HUDEP-2 (cell line): ENCODE results near the gene PRKCI.
"Not testable (repeated sequence)": the region's sequence is repeated elsewhere in the genome, so short reads cannot be mapped to it uniquely, and the experiment has no call there.

Source experiments
- DNase-seq, 76 experiments: peaks; one replicate each; lab custom pipeline; 2025; ENCODE audit not compliant: unreplicated experiment in 76 of 76; lab: John Stamatoyannopoulos, UW

PRKCI gene

DNA sequence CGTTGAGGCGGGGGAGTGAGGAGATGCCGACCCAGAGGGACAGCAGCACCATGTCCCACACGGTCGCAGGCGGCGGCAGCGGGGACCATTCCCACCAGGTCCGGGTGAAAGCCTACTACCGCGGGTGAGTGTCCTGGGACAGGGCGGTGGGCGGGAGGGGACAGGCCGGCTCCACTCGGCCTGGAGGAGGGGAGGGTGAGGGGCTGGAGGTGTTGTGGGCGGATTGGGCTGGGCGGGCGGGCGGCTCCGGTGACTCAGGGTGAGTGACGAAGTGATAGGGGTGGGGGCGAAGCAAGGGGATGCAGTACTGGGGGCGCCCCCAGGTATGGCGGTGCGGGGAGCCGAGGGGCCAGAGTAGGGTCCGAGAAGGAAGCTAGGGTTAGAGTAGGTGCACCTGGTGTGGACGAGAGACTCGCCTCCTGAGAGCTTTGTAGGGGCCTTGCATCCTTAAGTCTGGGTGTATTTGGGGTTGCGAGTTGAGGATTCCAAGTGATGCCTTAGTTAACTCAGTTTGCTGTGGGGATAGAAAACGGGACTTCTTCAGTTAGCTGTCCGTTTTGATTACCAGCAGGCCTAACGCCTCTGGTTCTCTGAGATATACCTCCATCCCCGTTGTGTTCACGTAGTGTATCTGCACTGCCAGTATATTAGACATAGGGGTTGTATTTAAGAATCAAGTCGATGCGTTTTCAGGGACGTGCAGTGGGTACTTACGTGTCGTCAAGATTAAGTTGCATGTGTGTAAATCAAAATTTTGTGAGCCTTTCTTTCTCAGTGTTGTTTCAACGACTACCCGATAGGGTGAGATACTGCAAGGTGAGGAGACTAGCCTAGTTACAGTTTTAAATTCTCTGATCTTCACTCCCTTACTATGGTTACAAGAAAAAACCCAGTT is 670 bp downstream of the PRKCI start:
- peak in 20 of 76 experiments; percentile 2 to 45 (median 16) for DNase-seq

DNA sequence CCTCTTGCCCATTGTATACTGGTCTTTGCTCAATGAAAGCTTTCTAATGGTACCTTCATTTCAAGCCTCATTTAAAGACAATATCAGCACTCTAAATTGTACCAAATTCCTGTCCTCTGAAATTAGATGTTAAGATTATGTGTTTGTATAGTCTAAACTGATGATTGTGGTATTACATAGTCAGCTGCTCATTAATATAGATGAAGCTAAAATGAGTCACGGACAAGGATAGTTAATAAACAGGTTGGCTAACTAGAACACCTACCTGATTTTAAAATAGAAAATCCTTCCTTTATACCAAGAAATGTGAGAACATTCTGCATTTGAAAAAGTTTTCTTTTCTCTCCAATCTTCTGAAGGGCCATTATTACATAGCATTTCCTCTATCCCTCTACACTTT is 2.9 kb downstream of the PRKCI start:
- no peak for DNase-seq

DNA sequence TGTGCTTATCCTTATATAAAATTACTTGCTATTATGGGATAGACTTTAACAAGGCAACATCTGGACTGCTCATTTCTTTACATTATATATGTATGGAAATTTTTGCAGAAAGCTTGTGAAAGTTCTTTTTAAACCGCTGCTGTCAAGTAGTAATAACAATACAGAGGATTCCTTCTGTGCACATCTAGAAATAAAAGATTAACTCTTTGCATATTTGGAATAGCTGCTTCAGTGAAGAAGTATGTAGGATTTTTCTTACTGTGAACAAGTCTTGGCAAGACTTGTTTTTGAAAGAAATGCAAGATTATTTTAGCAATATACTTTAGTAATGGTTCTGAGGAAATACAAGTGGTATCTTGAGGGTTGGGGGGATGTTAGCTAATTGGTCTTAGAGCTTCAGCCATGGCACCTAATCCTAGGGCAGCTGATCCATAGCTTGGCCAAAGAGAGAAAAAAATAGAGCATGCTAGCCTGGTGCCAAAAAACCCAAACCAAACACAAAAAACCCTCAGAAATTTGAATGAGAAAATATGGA is 4.3 kb downstream of the PRKCI start:
- no peak for DNase-seq

DNA sequence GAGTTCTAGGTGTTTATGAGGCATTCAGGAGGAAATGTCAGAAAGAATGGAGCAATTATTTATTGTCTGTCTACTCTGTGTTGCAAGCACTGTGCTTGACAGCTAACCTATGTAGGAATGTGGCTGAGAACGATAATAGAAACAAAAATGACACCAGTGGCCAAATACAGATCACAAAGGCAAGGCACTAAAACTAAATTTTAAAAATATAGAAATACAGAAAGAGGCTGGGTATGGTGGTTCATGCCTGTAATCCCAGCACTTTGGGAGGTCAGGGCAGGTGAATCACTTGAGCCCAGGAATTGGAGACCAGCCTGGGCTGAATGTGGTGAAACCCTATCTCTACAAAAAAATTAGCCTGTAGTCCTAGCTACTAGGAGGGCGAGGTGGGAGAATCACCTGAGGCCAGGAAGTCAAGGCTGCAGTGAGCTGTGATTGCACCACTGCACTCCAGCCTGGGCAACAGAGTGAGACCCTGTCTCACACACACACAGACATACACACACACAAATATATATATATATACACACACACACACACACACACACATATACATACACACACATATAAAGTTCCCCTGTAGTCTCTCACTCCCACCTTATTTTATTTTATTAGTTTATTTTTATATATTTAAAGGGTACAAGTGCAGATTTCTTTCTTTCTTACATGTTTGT is 6.0 kb downstream of the PRKCI start:
- DNase-seq: no peak

DNA sequence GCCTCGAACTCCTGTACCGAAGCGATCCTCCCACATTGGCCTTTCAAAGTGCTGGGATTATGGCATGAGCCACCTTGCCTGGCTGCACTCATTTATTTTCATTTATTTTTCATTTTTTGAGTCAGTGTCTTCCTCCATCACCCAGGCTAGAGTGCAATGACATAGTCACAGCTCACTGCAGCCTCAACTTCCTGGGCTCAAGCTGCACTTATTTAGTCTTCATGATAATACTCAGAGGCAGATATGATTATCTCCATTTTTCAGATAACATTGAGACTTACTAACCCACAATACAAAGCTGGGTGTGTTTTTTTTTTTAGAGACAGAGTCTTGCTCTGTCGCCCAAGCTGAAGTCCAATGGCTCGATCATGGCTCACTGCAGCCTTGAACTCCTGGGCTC is 10.0 kb downstream of the PRKCI start:
- DNase-seq: peak in 1 of 76 experiments; percentile 11

DNA sequence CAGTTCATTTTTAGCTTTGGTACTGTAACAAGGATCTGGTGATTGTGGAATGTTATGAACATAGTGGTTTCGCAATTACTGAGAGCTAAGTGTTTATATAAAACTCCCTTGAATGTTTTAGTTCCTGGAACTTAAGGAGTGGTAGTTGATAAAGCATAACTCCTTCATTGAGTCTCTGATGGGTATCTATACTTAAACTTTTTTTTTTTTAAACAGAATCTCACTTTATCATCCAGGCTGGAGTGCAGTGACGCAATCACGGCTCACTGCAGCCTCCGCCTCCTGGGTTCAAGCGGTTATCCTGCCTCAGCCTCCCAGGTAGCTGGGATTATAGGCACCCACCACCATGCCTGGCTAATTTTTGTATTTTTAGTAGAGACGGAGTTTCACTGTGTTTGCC is 11.3 kb downstream of the PRKCI start:
- DNase-seq: peak in 6 of 76 experiments; percentile 3 to 39 (median 16)

DNA sequence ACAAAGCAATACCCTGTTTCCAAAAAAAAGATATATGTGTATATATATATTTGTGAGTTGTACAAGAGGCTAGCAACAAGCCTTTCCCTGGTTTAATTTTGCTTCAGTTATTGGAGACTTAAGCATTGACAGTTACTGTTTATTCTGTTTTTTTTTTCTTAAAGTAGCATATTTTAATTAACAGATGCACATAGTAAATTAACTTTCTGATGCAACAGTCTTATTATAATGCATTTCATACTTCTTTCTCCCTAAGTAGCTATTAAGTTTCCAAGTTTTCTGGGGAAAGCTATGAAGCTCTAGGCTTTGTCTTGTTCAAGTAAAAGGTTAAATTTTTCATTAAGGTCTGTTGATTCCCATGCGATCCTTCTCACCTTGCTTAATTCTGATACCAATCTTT is 17.9 kb downstream of the PRKCI start:
- no peak for DNase-seq

DNA sequence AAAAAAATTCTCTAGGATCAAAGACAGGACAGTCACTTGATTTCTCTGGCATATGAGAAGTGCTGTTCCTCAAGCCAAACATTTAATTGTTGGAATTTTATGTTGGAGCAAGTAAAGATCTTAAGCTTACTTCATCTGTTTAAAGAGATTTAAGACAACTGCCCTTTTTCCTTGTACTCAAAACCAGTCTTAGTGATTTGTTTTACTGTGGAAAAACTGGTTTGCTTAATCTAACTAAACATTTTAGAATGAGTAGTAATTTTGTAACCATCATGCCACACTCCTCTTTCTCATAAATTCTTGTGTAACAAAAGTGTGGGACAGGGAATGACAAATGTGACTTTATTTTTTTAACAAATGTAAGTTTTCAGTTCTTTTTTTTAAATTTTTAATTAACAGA is 18.4 kb downstream of the PRKCI start:
- DNase-seq: no peak

DNA sequence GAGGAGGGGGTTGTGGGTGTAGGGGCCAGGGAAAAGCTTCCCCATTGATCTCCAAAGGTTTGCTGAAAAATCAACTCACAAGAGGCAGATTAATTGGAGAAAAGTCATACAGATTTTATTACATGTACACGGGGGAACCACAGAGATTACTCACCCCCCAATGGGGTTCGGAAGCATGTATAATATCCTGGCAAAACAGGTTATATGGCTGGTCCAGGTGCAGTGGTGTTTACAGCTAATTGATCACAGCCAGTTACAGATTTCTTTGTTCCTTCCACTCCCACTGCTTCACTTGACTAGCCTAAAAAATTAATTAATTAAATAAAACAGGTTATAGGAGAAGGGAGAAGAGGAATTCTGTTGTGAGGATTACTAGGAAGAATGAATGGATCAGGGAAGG is 22.4 kb downstream of the PRKCI start:
- DNase-seq: no peak

DNA sequence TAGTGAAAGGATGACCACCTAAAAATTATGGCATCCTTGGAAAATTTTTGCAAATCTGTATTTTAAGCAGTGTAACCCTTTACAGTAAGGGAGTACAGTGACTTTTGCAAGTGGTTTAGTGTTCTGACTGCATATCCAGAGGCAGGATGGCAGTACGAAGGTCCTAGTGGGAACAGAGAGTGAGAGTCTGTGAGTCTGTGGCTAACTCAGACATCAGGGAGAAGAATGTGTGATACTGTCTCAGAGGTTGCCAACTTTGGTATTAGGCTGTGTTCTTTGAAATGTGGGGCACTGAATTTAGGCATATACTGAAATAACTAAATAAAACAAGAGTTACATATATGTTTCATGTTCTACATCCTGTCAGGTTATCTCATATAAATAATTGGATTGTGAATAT is 25.7 kb downstream of the PRKCI start:
- DNase-seq: no peak

DNA sequence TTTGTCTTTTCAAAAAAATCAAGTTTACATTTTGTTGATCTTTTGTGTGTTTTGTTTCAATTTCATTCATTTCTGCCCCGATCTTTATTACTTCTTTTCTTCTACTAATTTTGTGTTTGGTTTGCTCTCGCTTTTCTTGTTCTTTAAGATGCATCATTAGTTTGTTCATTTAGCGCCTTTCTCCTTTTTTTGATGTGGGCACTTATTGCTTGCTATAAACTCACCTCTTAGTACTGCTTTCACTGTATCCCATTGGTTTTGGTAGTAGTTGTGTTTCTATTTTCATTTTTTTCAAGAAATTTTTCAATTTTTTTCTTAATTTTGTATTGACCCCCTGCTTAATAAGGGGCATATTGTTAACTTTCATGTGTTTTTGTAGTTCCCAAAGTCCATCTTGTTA is 34.4 kb downstream of the PRKCI start:
- no peak for DNase-seq

DNA sequence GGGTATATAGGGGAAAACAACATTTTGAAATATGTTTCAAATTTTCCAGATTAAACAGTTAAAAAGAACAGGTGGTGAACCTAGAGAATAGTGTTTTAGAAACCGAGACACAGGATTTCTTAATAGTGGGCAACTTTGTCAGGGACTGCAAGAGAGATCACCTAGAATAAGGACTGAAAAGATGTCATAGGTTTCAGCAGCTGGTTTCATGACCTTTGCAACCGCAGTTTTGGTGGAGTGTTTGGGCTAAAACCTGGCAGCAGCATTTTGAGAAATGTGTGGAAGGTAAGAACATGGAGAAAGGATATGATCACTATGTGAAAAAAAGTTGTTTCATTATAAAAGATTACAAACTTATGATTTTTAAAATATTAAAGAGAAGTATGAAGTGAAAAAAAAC is 34.9 kb downstream of the PRKCI start:
- no peak for DNase-seq

DNA sequence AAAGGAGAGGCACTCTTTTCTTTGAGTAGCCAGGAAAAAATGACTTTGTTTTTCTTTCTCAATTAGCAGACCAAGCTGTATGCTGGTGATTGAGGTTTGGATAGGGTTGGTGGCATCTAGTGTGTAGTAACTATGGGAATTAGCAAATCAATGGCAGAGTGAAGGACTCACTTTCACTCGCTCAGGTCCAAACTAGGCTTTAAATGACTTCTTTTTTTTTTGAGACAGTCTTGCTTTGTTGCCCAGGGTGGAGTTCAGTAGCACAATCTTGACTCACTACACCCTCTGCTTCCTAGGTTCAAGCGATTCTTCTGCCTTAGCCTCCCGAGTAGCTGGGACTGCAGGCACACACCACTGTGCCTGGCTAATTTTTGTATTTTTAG is 35.9 kb downstream of the PRKCI start:
- DNase-seq: no peak

DNA sequence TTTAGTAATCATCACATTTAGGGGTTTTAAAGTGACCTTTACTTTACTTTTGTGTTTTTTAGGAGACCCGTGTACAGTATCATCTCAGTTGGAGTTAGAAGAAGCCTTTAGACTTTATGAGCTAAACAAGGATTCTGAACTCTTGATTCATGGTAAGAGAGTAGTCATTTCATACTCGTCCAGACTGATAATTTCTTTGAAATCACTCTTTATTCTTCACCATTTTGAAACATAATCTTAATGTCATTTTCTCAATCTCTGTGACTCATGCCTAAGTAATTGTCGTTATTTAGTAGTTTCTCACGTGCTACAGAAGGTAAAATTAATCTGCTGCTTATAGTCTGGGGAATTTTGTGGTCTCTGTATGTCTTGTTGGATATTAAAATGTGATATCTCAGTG is 37.7 kb downstream of the PRKCI start:
- DNase-seq: no peak

DNA sequence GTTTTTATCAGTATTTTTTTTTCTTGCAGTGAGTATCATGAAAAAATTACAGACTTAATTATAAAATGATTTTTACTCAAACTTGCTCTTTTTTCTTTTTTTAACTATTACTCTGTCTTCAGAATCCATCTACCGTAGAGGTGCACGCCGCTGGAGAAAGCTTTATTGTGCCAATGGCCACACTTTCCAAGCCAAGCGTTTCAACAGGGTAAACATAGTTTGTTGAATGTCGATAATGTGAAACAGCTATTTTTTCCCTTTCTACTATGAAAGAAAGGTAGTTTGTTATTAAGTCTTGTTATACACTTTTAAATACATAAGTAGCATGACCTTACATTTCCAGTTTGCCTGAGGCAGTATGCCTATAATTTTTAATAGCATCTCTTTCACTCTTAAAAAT is 45.6 kb downstream of the PRKCI start:
- DNase-seq: no peak

DNA sequence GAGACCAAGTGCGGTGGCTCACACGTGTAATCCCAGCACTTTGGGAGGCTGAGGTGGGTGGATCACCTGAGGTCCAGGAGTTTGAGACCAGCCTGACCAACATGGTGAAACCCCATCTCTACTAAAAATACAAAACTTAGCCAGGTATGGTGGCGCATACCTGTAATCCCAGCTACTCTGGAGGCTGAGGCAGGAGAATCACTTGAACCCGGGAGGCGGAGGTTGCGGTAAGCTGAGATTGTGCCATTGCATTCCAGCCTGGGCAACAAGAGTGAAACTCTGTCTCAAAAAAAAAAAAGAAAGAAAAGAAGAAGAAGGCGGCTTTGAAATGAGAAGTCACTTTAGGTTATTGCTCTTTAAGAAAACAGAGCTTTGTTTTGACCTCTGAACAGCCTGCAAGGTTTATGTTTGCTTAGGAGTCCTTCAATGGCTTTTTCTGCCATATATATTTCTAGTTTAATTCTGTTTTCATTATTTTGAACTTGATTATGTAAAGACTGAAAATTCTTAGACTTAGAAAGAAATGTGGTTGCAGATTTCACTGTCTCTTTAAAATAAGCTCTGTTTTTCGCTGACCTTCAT is 47.5 kb downstream of the PRKCI start:
- not testable (repeated sequence) for DNase-seq

DNA sequence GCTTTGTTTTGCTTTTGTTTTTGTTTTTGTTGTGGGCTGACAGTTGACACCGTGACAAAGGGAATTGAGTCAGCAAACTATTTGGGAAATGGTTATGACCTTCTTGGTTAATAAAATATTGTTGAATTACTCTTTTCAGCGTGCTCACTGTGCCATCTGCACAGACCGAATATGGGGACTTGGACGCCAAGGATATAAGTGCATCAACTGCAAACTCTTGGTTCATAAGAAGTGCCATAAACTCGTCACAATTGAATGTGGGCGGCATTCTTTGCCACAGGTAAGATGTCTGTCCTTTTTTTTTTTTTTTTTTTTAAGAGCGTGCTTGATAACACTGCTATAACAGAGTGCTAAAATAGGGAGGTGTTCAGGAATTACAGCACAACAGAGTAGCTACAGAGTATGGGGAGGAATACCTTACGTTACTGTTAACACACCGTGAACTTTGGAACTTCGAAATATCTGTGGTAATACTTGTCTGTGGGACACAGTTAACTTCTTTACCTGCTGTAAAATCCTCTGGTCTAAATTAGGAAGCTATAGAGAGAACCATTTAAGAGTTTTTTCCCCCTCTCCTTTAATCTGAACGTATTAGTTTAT is 48.2 kb downstream of the PRKCI start:
- no peak for DNase-seq

DNA sequence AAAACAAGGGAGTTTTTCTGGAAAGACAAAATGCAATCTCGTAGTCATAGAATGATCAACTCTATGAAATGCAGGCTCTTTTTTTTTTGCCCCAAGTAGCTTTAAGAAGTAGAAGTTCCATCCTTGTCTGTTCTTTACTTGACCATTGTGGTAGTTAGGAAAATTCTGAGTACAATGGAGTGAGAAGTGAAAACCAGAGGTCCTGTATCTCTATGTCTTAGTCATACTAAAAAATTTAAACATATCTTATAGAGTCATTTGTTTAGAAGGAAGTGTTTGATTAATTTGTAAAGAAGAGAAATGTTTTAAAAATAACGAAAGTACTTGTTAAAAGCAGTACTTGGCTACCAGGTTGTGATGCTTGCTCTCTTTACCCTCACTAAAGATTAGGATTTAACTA is 52.4 kb downstream of the PRKCI start:
- no peak for DNase-seq

DNA sequence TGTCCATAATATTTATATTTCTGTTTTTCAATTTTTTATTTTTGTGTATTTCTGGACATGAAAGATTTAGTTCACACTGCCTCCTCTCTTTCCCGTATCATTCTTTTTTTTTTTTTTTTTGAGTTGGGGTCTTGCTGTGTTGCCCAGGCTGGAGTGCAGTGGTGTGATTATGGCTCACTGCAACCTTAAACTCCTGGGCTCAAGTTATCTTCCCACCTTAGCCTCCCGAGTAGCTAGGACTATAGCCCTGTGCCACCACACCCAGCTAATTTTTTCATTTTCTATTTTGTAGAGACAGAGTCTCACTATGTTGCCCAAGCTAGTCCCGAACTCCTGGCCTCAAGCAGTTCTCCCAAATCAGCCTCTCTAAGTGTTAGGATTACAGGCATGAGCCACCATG is 53.6 kb downstream of the PRKCI start:
- DNase-seq: no peak

DNA sequence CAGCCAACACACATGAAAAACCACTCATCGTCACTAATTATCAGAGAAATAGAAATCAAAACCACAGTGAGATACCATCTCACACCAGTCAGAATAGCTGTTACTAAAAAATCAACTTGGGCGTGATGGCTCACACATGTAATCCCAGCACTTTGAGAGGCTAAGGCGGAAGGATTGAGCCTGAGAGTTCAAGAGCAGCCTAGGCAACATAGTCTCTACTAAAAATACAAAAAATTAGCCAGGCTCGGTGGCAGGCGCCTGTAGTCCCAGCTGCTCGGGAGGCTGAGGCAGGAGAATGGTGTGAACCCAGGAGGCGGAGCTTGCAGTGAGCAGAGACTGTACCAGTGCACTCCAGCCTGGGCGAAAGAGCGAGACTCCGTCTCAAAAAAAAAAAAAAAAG is 55.1 kb downstream of the PRKCI start:
- not testable (repeated sequence) for DNase-seq
